ENCODE results near the gene FNDC8.

DNA sequence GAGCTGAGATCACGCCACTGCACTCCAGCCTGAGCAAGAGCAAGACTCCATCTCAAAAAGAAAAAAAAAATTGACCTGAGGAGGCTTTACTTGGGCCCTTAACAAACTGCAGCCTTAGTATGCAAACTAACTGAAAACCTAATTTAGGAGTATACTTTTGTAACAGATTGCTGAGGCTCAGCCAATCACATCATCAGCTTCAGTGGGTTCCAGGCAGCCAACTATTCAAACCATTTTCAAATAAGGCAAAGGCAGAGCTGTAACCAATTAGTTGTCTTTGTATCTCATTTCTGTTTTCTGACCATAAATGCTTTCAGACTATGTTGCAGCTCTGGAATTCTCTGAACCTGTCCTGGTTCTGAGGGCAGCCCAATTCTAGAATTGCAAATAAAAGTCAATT lies 25.7 kb upstream of the FNDC8 start:
- TF ChIP-seq, protein P1, sequence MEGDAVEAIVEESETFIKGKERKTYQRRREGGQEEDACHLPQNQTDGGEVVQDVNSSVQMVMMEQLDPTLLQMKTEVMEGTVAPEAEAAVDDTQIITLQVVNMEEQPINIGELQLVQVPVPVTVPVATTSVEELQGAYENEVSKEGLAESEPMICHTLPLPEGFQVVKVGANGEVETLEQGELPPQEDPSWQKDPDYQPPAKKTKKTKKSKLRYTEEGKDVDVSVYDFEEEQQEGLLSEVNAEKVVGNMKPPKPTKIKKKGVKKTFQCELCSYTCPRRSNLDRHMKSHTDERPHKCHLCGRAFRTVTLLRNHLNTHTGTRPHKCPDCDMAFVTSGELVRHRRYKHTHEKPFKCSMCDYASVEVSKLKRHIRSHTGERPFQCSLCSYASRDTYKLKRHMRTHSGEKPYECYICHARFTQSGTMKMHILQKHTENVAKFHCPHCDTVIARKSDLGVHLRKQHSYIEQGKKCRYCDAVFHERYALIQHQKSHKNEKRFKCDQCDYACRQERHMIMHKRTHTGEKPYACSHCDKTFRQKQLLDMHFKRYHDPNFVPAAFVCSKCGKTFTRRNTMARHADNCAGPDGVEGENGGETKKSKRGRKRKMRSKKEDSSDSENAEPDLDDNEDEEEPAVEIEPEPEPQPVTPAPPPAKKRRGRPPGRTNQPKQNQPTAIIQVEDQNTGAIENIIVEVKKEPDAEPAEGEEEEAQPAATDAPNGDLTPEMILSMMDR (IDR thresholded peaks at IDR 0.05) = no peak
- no peak for TF ChIP-seq POLR2A (IDR thresholded peaks at IDR 0.05)

Measured in Peyer's patch (tissue), 4 donors.